ENCODE measurements around the gene MYADML2. TPM values are rescaled to one million over a fixed set of nuclear protein-coding genes. Genes with fewer than 3 reads are reported as not detected.

The MYADML2 gene
- total and polyA plus RNA-seq, 8 donors = not detected

GRCh38 chr17:81959362-81960129 is 12.5 kb upstream of the MYADML2 start:
- Histone ChIP-seq H3K36me3 (no peaks in the 10 kb centered on the region), H3K27me3 (peaks cover 19 to 97% (median 53%) of the 10 kb centered on the region in 3 donors), H3K27ac (no peak overlapping the region), H3K4me3 (peak overlapping the region; percentile 44 to 62 (median 48)), H3K4me1 (peaks cover 20 to 28% (median 26%) of the 10 kb centered on the region in 4 donors), H3K9me3 (no peaks in the 10 kb centered on the region)
- 0 to 3% (median 1%) methylated on average over 1 to 112 of the region's 112 CpGs for WGBS, 5 donors
- intact Hi-C loops (cut with DNase I; ENCODE audit: low total_unique reads) = loop anchor here (5.0 kb wide), 1 partner anchor 58 kb away; no protein-coding TSS in a partner anchor
- peak; percentile 84 to 88 for DNase-seq
- TF ChIP-seq, protein P1, sequence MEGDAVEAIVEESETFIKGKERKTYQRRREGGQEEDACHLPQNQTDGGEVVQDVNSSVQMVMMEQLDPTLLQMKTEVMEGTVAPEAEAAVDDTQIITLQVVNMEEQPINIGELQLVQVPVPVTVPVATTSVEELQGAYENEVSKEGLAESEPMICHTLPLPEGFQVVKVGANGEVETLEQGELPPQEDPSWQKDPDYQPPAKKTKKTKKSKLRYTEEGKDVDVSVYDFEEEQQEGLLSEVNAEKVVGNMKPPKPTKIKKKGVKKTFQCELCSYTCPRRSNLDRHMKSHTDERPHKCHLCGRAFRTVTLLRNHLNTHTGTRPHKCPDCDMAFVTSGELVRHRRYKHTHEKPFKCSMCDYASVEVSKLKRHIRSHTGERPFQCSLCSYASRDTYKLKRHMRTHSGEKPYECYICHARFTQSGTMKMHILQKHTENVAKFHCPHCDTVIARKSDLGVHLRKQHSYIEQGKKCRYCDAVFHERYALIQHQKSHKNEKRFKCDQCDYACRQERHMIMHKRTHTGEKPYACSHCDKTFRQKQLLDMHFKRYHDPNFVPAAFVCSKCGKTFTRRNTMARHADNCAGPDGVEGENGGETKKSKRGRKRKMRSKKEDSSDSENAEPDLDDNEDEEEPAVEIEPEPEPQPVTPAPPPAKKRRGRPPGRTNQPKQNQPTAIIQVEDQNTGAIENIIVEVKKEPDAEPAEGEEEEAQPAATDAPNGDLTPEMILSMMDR (IDR thresholded peaks at IDR 0.05) = peak in 4 of 7 experiments; percentile 11 to 91 (median 68)
- TF ChIP-seq POLR2AphosphoS5 (IDR thresholded peaks at IDR 0.05) (peak in 1 of 3 donors; percentile 17), POLR2A (IDR thresholded peaks at IDR 0.05) (no peak), EP300 (IDR thresholded peaks at IDR 0.05) (no peak)

DNA sequence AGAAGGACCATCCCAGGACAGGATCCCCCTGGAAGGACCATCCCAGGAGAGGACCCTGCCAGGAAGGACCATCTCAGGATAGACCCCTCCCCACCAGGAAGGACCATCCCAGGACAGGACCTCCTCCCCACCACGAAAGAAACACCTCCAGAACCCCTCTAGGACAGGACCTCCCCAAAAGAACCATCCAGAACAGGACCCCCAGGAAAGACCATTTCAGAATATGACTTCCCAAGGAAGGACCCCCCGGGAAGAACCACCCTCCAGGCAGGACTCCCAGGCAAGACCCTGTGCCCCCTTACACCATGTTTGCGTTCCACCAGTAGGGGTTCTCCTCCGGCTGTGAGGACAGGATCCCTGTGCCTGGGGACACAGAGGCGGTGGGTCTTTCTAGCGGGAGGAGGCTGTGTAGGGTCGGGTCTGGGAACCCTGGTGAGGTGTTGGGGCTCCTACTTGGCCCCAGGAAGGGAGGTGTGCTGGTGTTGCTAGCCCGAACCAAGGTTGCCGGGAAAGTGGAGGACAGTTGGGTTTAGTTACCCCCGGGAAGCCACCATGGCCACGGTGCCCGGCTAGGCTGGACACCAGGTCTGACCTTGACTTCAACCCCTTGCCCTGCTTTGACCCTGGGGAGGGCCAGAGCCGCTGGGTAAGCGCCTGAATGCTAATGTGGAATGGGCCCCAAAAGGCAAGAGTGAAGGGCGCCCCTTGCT is 11.8 kb upstream of the MYADML2 start:
- intact Hi-C loops (cut with DNase I; ENCODE audit: low total_unique reads) = no loop called here
- 50 to 61% (median 56%) methylated on average over 4 to 15 of the region's 15 CpGs for WGBS, 5 donors

GRCh38 chr17:81957691-81958432 is 10.8 kb upstream of the MYADML2 start:
- Histone ChIP-seq H3K27ac (no peak overlapping the region), H3K4me1 (peaks cover 20 to 28% (median 26%) of the 10 kb centered on the region in 4 donors), H3K27me3 (peaks cover 19 to 95% (median 49%) of the 10 kb centered on the region in 3 donors), H3K9me3 (no peaks in the 10 kb centered on the region), H3K36me3 (no peaks in the 10 kb centered on the region), H3K4me3 (no peak overlapping the region)
- DNase-seq = no peak
- intact Hi-C loops (cut with DNase I; ENCODE audit: low total_unique reads) = no loop called here
- TF ChIP-seq EP300 (IDR thresholded peaks at IDR 0.05) = no peak
- TF ChIP-seq POLR2AphosphoS5 (IDR thresholded peaks at IDR 0.05) = no peak
- no peak for TF ChIP-seq POLR2A (IDR thresholded peaks at IDR 0.05)
- TF ChIP-seq, protein P1 (IDR thresholded peaks at IDR 0.05) = no peak
- WGBS, 5 donors = 81 to 88% (median 85%) methylated on average over 16 to 19 of the region's 19 CpGs

More for the DNA sequence above, 11.8 kb upstream of the MYADML2 start:
- Histone ChIP-seq H3K9me3 (no peaks in the 10 kb centered on the region), H3K4me3 (peak overlapping the region in 3 of 4 donors; percentile 44 to 62 (median 52)), H3K27me3 (peaks cover 19 to 97% (median 53%) of the 10 kb centered on the region in 3 donors), H3K36me3 (no peaks in the 10 kb centered on the region), H3K4me1 (peaks cover 20 to 28% (median 26%) of the 10 kb centered on the region in 4 donors), H3K27ac (no peak overlapping the region)
- DNase-seq = no peak
- TF ChIP-seq, protein P1 (IDR thresholded peaks at IDR 0.05) = no peak
- TF ChIP-seq EP300 (IDR thresholded peaks at IDR 0.05) (no peak), POLR2A (IDR thresholded peaks at IDR 0.05) (no peak), POLR2AphosphoS5 (IDR thresholded peaks at IDR 0.05) (no peak)
